Activated T-cell treated with anti-CD3 and anti-CD28 coated beads, Interleukin-2, amount 50 U/mL, for 72 hours (primary cell): Measurements from ENCODE around the gene UBE2F. TPM values are rescaled to one million over a fixed set of nuclear protein-coding genes. Genes with fewer than 3 reads are reported as not detected.

Source experiments
- ATAC-seq, 2 donors: fragments of 150-1000 bp; cut with Tn5 transposase; replicated peaks in 1 of 2; 2 replicates each; pipeline ENCODE4 v1.10.0; 2021; ENCODE audit warnings: moderate library complexity in 2 of 2, mild to moderate bottlenecking in 1 of 2
- DNase-seq, 2 donors: peaks; one replicate each; pipeline ENCODE4 v3.0.0; 2021 to 2022; ENCODE audit warnings: mixed read lengths in 1 of 2
- H3K27ac Mint-ChIP-seq: one replicate; pipeline ENCODE4 v1.8.0; 2022; ENCODE audit warnings: mild to moderate bottlenecking, moderate library complexity, mixed read lengths
- H3K27me3 Mint-ChIP-seq: one replicate; pipeline ENCODE4 v1.8.0; 2022; ENCODE audit warnings: low read depth, mixed read lengths
- H3K36me3 Mint-ChIP-seq, 2 donors: one replicate each; pipeline ENCODE4 v1.8.0; 2022; ENCODE audit warnings: mixed read lengths in 2 of 2, mild to moderate bottlenecking in 1 of 2; ENCODE audit not compliant: insufficient read depth in 2 of 2
- H3K4me1 Mint-ChIP-seq: one replicate; pipeline ENCODE4 v1.8.0; 2022; ENCODE audit warnings: low read depth, mixed read lengths
- H3K4me3 Mint-ChIP-seq, 2 donors: one replicate each; pipeline ENCODE4 v1.8.0; 2022; ENCODE audit warnings: mild to moderate bottlenecking in 2 of 2, mixed read lengths in 2 of 2, moderate library complexity in 2 of 2
- H3K9me3 Mint-ChIP-seq, 2 donors: one replicate each; pipeline ENCODE4 v1.8.0; 2022; ENCODE audit warnings: mixed read lengths in 2 of 2
- total RNA-seq, 2 donors: library from RNA; stranded (reverse); gene quantifications; one replicate each; pipeline ENCODE4 v1.2.3, GENCODE V29; 2022

UBE2F gene
- total RNA-seq, 2 donors from 2014 or later, result 73.6 to 81.7 TPM

GRCh38 chr2:238090887-238091286 lies 124.1 kb downstream of the UBE2F start:
- ATAC-seq, result no peak
- DNase-seq, result no peak
- peaks cover 0 to 9% of the 10 kb centered on the region in 2 donors for H3K36me3 Mint-ChIP-seq

GRCh38 chr2:238091436-238092060 lies 124.7 kb downstream of the UBE2F start:
- no peak for DNase-seq
- H3K4me3 Mint-ChIP-seq, result no peak overlapping the region

More at GRCh38 chr2:238090887-238091286, 124.1 kb downstream of the UBE2F start:
- no peaks in the 10 kb centered on the region for H3K9me3 Mint-ChIP-seq
- no peak overlapping the region for H3K4me3 Mint-ChIP-seq
- no peaks in the 10 kb centered on the region for H3K27me3 Mint-ChIP-seq
- H3K27ac Mint-ChIP-seq, result no peak overlapping the region
- H3K4me1 Mint-ChIP-seq, result no peaks in the 10 kb centered on the region

More at GRCh38 chr2:238091436-238092060, 124.7 kb downstream of the UBE2F start:
- Mint-ChIP-seq H3K27me3 (no peaks in the 10 kb centered on the region), H3K4me1 (no peaks in the 10 kb centered on the region), H3K9me3 (no peaks in the 10 kb centered on the region), H3K27ac (no peak overlapping the region), H3K36me3 (peaks cover 0 to 6% of the 10 kb centered on the region in 2 donors)
- ATAC-seq, result no peak

Other genes with a start within 250 kb of the UBE2F start
- gene RBM44, start 168.2 kb upstream of the UBE2F start, total RNA-seq, result 1 to 10 TPM; 1.9 TPM
- gene RAMP1, start 107.4 kb upstream of the UBE2F start, total RNA-seq, result 1 to 10 TPM in 1 of 2 donors, under 1 TPM in 1; 1.00 to 1.8 TPM
- gene SCLY, start 94.0 kb downstream of the UBE2F start, total RNA-seq, result 10 to 100 TPM; 36.3 to 38.2 TPM
- under 1 TPM; 0.07 to 0.19 TPM for gene ESPNL, start 133.3 kb downstream of the UBE2F start, total RNA-seq
- not detected for gene KLHL30, start 171.7 kb downstream of the UBE2F start, total RNA-seq
- under 1 TPM; 0.60 to 0.88 TPM for gene ERFE, start 192.0 kb downstream of the UBE2F start, total RNA-seq
- gene ILKAP, start 236.7 kb downstream of the UBE2F start, total RNA-seq, result 10 to 100 TPM; 53.2 to 55.5 TPM